NCI-H128 (cell line): ENCODE results near the gene GAS2L3.

Source experiments
- DNase-seq: peaks from one replicate; lab custom pipeline; 2025; ENCODE audit not compliant: unreplicated experiment; lab: John Stamatoyannopoulos, UW

GAS2L3 gene

GRCh38 chr12:100656856-100657255 lies 83.4 kb downstream of the GAS2L3 start:
- DNase-seq = no peak

GRCh38 chr12:100661300-100661951 lies 87.9 kb downstream of the GAS2L3 start:
- DNase-seq = no peak

GRCh38 chr12:100666588-100666987 lies 93.1 kb downstream of the GAS2L3 start:
- DNase-seq = no peak

GRCh38 chr12:100668945-100669536 lies 95.6 kb downstream of the GAS2L3 start:
- DNase-seq = peak; percentile 44

- no peak for DNase-seq
Measured at GRCh38 chr12:100669922-100670321, 96.4 kb downstream of the GAS2L3 start.

- DNase-seq = no peak
Measured at GRCh38 chr12:100671396-100672074, 98.1 kb downstream of the GAS2L3 start.

- DNase-seq = no peak
Measured at GRCh38 chr12:100672075-100672592, 98.7 kb downstream of the GAS2L3 start.

- no peak for DNase-seq
Measured at GRCh38 chr12:100674036-100674888, 100.8 kb downstream of the GAS2L3 start.
